Liver (tissue), 3 donors: ENCODE measurements around the gene BEX4.

ENCODE experiments used
- GABPA ChIP-seq, 2 donors: IDR thresholded peaks in 1 of 2; conservative IDR thresholded peaks in 1 of 2; 2 replicates each; pipeline ENCODE4 v1.6.1; 2016; ENCODE audit warnings: antibody characterized with exemption in 2 of 2, mild to moderate bottlenecking in 1 of 2, moderate library complexity in 1 of 2
- RAD21 ChIP-seq, 2 donors: IDR thresholded peaks; 2 replicates each; pipeline ENCODE4 v1.6.1; 2016; ENCODE audit warnings: antibody characterized with exemption in 2 of 2, mild to moderate bottlenecking in 2 of 2
- TF ChIP-seq, protein P1 (sequence below): fragments of 150-350 bp; IDR thresholded peaks from 2 replicates; pipeline ENCODE4 v1.5.1; 2017; ENCODE audit warnings: improper control_type of control experiment, low read depth, low read length; ENCODE audit not compliant: missing input control
- donor health status: healthy.
- donor health status: healthy.

DNA sequence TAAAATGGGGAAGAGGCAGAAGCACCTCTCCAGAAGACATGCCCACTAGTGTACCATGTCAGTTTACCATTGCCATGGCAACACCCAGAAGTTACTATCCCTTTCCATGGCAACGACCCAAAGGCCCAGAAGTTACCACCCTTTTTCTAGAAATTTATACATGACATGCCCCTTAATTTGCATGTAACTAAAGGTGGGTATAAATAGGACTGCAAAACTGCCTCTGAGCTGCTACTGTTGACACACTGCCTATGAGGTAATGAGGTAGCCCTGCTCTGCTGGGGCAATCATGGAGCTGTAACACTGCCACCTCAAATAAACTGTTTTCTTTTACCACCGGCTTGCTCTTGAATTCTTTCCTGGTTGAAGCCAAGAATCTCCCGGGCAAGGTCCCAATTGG lies 13.9 kb upstream of the BEX4 start:
- TF ChIP-seq, protein P1, sequence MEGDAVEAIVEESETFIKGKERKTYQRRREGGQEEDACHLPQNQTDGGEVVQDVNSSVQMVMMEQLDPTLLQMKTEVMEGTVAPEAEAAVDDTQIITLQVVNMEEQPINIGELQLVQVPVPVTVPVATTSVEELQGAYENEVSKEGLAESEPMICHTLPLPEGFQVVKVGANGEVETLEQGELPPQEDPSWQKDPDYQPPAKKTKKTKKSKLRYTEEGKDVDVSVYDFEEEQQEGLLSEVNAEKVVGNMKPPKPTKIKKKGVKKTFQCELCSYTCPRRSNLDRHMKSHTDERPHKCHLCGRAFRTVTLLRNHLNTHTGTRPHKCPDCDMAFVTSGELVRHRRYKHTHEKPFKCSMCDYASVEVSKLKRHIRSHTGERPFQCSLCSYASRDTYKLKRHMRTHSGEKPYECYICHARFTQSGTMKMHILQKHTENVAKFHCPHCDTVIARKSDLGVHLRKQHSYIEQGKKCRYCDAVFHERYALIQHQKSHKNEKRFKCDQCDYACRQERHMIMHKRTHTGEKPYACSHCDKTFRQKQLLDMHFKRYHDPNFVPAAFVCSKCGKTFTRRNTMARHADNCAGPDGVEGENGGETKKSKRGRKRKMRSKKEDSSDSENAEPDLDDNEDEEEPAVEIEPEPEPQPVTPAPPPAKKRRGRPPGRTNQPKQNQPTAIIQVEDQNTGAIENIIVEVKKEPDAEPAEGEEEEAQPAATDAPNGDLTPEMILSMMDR, result no peak
- no peak for TF ChIP-seq GABPA (IDR thresholded peaks at IDR 0.05 in 1 of 2, conservative IDR thresholded peaks at IDR 0.05 in 1 of 2)
- TF ChIP-seq RAD21 (IDR thresholded peaks at IDR 0.05), result no peak
